Mesodermal cell (in vitro differentiated cells): ENCODE data around the gene CLASP2.

Experiments used
- H3K27ac ChIP-seq: 2 replicates; pipeline ENCODE4 v1.7.0; 2013; ENCODE audit warnings: mild to moderate bottlenecking, low read depth, low read length, moderate library complexity; ENCODE audit not compliant: severe bottlenecking
- H3K36me3 ChIP-seq: 2 replicates; pipeline ENCODE4 v1.7.1; 2013; ENCODE audit warnings: mild to moderate bottlenecking, low read length, moderate library complexity; ENCODE audit not compliant: control insufficient read depth, insufficient read depth
- H3K4me1 ChIP-seq: one replicate; pipeline ENCODE4 v1.7.1; 2013; ENCODE audit warnings: mild to moderate bottlenecking, low read length; ENCODE audit not compliant: insufficient read depth, control insufficient read depth, poor library complexity, severe bottlenecking
- H3K4me3 ChIP-seq: 2 replicates; pipeline ENCODE4 v1.7.0; 2013; ENCODE audit warnings: low read length, control low read depth, mild to moderate bottlenecking; ENCODE audit not compliant: insufficient read depth, poor library complexity, severe bottlenecking; ENCODE audit errors: extremely low read depth
- H3K9me3 ChIP-seq: 2 replicates; pipeline ENCODE4 v1.7.1; 2013; ENCODE audit warnings: mild to moderate bottlenecking, low read length, moderate library complexity; ENCODE audit not compliant: control insufficient read depth
- WGBS, 2 experiments: methylation state at CpG; one replicate each; pipeline ENCODE4 v1.1.5; 2013; ENCODE audit warnings: missing lambda C conversion rate in 2 of 2; ENCODE audit not compliant: insufficient coverage in 2 of 2; 5-methylcytosine and 5-hydroxymethylcytosine counted together

The CLASP2 gene

DNA sequence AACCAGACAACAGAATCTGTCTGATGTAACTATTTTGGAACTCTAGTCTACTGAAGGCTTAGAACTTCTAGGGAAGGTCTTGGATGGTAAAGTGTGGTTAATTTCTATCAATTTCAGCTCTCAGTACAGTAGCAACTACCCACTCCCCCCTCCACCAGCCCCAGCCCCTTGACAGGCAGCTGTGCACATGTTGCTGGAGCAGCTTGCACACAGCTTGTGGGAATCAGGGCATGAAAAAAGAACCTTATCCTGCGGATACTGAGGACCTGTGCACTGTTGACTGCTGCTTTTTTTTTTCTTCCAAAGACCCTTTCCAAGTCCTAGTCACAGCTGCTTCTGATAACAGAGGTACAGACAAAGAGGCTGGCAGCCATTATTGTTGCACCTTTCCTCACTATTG, 196.3 kb downstream of the CLASP2 start:
- Histone ChIP-seq H3K9me3 (peaks cover 8% of the 10 kb centered on the region), H3K4me1 (no peaks in the 10 kb centered on the region), H3K4me3 (no peak overlapping the region), H3K27ac (no peak overlapping the region), H3K36me3 (peaks cover 29% of the 10 kb centered on the region)
- 100% methylated on average over 1 of the region's 1 CpG for WGBS, 2 experiments

DNA sequence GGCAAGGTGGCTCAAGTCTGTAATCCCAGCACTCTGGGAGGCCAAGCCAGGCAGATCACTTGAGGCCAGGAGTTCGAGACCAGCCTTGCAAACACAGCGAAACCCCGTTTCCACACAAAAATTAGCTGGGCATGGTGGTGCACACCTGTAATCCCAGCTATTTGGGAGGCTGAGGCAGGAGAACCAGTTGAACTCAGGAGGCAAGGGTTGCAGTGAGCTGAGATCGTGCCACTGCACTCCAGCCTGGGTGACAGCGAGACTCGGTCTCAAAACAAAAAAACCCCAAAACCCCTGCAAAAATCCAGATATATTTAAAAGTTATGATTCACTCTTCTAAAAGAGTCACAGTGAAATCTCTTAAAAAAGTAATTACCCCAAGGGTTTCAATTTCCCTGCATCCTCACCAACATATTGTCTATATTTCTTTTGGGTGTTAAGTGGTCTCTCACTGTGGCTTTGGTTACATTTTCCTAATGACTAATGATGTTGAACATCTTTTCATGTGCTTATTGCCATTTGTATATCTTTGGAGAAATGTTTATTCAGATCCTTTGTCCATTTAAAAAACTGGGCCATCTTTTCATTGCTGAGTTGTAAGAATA, 204.7 kb downstream of the CLASP2 start:
- peaks cover 42% of the 10 kb centered on the region for H3K36me3 ChIP-seq
- H3K4me1 ChIP-seq, result no peaks in the 10 kb centered on the region
- no peak overlapping the region for H3K27ac ChIP-seq
- no peaks in the 10 kb centered on the region for H3K9me3 ChIP-seq
- no peak overlapping the region for H3K4me3 ChIP-seq
- WGBS, 2 experiments, result 93 to 95% methylated on average over 3 to 6 of the region's 6 CpGs

DNA sequence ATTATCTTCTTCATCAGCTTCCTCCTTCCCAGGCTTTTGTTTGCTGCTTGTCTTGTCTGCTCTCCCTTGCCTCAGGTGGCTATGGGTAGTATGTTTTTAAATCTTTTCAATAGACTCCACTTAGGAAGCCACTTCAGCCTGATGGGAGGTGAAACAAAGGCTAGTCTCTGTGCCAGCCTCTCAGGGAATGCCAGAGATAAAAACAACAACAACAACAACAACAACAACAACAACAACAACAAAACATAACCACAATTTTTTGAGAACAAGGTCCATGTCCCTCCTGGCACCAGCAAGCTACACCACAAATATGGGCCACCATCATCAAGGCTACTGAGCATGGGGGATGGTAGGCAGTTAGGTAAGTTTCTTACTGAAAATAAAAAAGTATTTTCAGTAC, 213.0 kb downstream of the CLASP2 start:
- Histone ChIP-seq H3K9me3 (peaks cover 8% of the 10 kb centered on the region), H3K36me3 (peaks cover 67% of the 10 kb centered on the region), H3K4me3 (no peak overlapping the region), H3K27ac (no peak overlapping the region), H3K4me1 (no peaks in the 10 kb centered on the region)

DNA sequence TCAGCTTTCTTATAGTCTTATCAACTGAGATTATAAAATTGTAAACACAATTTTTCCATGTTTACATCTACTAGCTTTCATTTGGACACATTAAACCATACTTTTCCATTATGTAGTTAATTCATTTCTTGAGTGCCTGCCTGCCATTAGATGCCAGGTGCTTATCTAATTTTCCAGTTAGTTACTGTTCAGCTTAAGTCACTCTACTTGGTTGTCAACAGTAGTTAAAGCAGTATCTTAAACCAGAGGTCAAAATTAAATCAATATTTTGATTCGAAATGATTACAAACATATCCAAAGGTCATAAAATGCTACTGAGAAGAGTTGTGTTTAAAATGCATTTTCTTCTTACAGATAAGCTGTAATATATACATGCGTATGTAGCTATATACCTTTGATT, 221.6 kb downstream of the CLASP2 start:
- no CpG with 5 or more reads among the region's 2 CpGs for WGBS, 2 experiments
- no peaks in the 10 kb centered on the region for H3K9me3 ChIP-seq
- peaks cover 29% of the 10 kb centered on the region for H3K36me3 ChIP-seq
- no peaks in the 10 kb centered on the region for H3K4me1 ChIP-seq
- H3K4me3 ChIP-seq, result no peak overlapping the region
- no peak overlapping the region for H3K27ac ChIP-seq

DNA sequence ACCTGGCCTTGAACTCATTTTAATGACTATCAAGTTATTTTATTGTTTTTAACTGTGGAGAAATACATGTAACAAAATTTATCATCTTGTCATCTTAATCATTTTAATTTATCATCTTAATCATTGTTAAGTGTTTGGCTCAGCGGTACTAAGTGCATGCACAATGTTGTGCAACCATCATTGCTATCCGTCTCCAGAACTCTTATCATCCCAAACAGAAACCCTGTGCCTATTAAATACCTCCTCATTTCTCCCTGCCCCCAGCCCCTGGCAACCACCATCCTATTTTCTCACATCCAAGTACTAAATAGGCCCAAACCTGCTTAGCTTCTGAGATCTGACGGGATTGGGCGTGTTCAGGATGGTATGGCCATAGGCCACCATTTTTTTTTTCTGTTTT, 226.3 kb downstream of the CLASP2 start:
- Histone ChIP-seq H3K4me1 (no peaks in the 10 kb centered on the region), H3K36me3 (no peaks in the 10 kb centered on the region), H3K27ac (no peak overlapping the region), H3K9me3 (no peaks in the 10 kb centered on the region), H3K4me3 (no peak overlapping the region)
- 92 to 100% methylated on average over 2 to 3 of the region's 4 CpGs for WGBS, 2 experiments

DNA sequence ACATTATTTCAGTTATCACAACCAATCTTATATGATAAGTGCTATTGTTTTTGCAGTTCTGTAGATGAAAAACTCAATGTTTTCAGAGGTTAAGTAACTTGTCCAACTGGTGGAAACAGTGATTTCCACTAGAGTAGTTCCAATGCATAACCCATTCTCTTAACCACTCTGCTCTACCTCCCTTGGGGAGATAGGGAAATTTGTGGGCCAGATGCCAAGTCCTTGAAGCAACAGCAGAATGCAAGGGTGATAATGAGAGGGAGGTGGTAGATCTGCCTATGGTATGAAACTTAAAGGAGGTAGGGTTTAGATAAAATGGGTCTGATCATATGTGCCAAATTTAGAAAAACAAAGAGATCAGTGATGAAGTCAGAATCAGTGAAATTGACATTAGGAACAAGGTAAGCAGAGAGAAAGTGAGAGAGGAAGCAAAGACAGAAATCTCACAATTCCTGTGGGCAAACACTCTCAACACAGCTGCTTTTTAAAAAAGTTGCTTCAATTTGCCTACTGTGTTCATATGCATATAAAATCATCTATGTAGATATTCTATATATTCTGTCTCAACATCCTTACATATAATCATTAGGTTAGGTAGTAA, 227.3 kb downstream of the CLASP2 start:
- no peaks in the 10 kb centered on the region for H3K36me3 ChIP-seq
- no peaks in the 10 kb centered on the region for H3K4me1 ChIP-seq
- H3K27ac ChIP-seq, result no peak overlapping the region
- H3K4me3 ChIP-seq, result no peak overlapping the region
- no peaks in the 10 kb centered on the region for H3K9me3 ChIP-seq

DNA sequence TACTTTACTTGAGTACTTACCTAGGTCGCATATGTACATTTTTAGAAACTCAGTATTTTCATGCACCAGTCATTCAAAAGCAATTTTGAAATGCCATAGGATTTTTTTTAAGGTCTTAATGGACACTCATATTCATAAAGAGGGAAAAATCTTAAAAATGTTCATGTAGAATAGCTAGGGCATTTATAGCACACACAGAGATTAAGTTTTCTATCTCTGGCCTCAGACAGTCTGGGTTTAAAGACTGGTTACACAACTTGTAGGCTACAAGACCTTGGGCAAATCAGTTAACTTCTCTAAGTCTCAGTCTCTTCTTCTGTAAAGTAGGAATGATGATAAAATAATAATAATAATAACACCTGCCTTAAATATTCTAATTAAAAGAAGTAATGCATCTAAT, 229.4 kb downstream of the CLASP2 start:
- no peak overlapping the region for H3K4me3 ChIP-seq
- no peaks in the 10 kb centered on the region for H3K9me3 ChIP-seq
- no peak overlapping the region for H3K27ac ChIP-seq
- H3K36me3 ChIP-seq, result no peaks in the 10 kb centered on the region
- no peaks in the 10 kb centered on the region for H3K4me1 ChIP-seq
- no CpG with 5 or more reads among the region's 1 CpG for WGBS, 2 experiments

DNA sequence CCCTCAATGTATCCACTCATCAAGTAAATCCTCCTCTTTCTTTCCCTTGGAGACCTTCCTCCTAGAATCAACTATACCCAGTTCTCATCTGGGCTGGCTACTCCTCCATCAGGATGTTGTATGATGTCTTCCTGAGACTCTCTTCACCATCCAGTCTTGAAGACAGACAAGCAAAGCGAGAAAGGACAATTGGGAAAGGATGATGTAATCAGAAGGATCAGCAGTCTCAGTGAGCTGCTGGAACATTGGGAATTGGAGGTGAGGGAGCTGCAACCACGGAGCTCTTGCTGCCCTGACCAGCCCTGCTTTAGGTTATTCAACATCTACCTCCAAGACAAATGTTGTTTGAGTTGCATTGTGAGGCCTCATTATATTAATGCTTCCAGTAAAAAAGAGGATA, 229.8 kb downstream of the CLASP2 start:
- Histone ChIP-seq H3K27ac (no peak overlapping the region), H3K4me3 (no peak overlapping the region), H3K36me3 (no peaks in the 10 kb centered on the region), H3K4me1 (no peaks in the 10 kb centered on the region), H3K9me3 (no peaks in the 10 kb centered on the region)
- WGBS, 2 experiments, result no CpG with 5 or more reads among the region's 2 CpGs

DNA sequence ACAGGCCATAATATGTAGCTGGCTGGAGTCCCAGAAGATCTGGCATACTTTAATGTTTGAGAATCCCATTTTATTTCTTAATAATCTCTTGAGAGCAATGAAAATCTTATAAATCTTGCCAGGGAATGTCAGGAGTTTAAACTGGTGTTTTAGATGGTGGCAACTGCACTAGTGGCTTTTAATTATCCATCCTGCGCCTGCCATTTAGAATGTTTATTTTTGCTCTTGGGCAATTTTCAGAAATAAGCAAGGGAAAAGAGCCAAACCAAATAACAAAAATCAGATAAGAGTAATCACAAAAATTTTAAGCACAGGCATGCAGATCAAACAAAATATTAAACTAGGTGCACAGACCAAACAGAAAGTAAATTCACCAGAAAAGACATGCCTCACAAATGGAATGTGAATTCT, 235.9 kb downstream of the CLASP2 start:
- H3K4me3 ChIP-seq, result no peak overlapping the region
- H3K4me1 ChIP-seq, result no peaks in the 10 kb centered on the region
- H3K27ac ChIP-seq, result no peak overlapping the region
- H3K36me3 ChIP-seq, result no peaks in the 10 kb centered on the region
- no CpG with 5 or more reads among the region's 1 CpG for WGBS, 2 experiments
- H3K9me3 ChIP-seq, result peaks cover 18% of the 10 kb centered on the region

DNA sequence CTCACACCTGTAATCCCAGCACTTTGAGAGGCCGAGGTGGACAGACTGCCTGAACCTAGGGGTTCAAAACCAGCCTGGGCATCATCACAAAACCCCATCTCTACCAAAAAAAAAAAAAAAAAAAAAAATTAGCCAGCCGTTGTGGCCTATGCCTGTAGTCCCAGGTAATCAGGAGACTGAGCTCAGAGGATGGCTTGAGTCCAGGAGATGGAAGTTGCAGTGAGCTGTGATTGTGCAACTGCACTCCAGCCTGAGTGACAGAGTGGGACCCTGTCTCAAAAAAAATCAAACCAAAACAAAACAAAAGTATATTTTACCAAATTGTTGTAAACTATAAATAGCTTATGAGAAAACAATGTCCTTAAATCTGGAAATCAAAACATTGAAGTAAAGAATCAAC, 243.2 kb downstream of the CLASP2 start:
- H3K4me1 ChIP-seq, result no peaks in the 10 kb centered on the region
- H3K36me3 ChIP-seq, result no peaks in the 10 kb centered on the region
- H3K9me3 ChIP-seq, result peaks cover 4% of the 10 kb centered on the region
- no peak overlapping the region for H3K4me3 ChIP-seq
- no CpG with 5 or more reads among the region's 2 CpGs for WGBS, 2 experiments
- H3K27ac ChIP-seq, result no peak overlapping the region

DNA sequence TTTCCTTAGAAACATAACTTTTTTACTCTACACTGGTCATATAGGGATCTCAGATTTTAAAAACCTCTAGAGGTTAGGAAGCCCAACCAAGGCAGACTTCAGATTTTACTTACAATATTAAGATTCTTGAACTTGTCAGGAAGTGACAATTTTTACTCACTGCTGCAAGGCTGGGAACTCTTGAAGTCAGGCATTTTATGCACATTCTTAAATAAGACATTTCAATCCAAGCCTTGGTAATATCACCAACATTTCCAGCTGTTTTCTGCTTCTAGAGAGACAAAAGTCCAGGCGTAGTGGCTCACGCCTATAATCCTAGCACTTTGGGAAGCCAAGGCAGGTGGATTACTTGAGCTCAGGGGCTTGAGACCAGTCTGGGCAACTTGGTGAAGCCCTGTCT, 244.2 kb downstream of the CLASP2 start:
- Histone ChIP-seq H3K36me3 (no peaks in the 10 kb centered on the region), H3K9me3 (peaks cover 3% of the 10 kb centered on the region), H3K4me1 (peaks cover under 1% of the 10 kb centered on the region), H3K27ac (no peak overlapping the region), H3K4me3 (no peak overlapping the region)
- whole genome bisulfite sequencing, 2 experiments, result 83 to 100% methylated on average over 1 to 2 of the region's 2 CpGs
